ENCODE data around the gene KREMEN2. TPM values are rescaled to one million over a fixed set of nuclear protein-coding genes. Genes with fewer than 3 reads are reported as not detected.

Gene KREMEN2
- total and polyA plus RNA-seq, 2 of the 13 experiments (the other 11 are each of a cell fraction or from before 2014, with no cell fraction given): 0.48 to 1.2 TPM

- TF ChIP-seq, protein P1, sequence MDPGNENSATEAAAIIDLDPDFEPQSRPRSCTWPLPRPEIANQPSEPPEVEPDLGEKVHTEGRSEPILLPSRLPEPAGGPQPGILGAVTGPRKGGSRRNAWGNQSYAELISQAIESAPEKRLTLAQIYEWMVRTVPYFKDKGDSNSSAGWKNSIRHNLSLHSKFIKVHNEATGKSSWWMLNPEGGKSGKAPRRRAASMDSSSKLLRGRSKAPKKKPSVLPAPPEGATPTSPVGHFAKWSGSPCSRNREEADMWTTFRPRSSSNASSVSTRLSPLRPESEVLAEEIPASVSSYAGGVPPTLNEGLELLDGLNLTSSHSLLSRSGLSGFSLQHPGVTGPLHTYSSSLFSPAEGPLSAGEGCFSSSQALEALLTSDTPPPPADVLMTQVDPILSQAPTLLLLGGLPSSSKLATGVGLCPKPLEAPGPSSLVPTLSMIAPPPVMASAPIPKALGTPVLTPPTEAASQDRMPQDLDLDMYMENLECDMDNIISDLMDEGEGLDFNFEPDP (CRISPR knock-in tag; conservative IDR thresholded peaks at IDR 0.05): peak; percentile 91; the same call in 1 of the 2 replicates
- TF ChIP-seq TAF1 (CRISPR knock-in tag; IDR thresholded peaks at IDR 0.05): peak; percentile 91
- no peak for TF ChIP-seq ZNF550 (CRISPR knock-in tag; IDR thresholded peaks at IDR 0.05; ENCODE audit: borderline replicate concordance)
- TF ChIP-seq ARNT2 (CRISPR knock-in tag; IDR thresholded peaks at IDR 0.05; ENCODE audit: low read depth): peak; percentile 54; the same call in 1 of the 2 replicates
- TF ChIP-seq PTBP1 (IDR thresholded peaks at IDR 0.05; ENCODE audit: low read depth, low read length, poor library complexity, severe bottlenecking): peak; percentile 87
- no peak for TF ChIP-seq PAF1 (CRISPR knock-in tag; IDR thresholded peaks at IDR 0.05)
- peak; percentile 64; the same call in 1 of the 2 replicates for TF ChIP-seq PAWR (CRISPR knock-in tag; IDR thresholded peaks at IDR 0.05; ENCODE audit: borderline replicate concordance)
- no peak for TF ChIP-seq SSRP1 (CRISPR knock-in tag; IDR thresholded peaks at IDR 0.05)
- 0 out of 2 replicates have a peak, but pooled peaks have one; percentile 51 for TF ChIP-seq AHDC1 (CRISPR knock-in tag; IDR thresholded peaks at IDR 0.05; ENCODE audit: borderline replicate concordance)
- TF ChIP-seq, protein P2, sequence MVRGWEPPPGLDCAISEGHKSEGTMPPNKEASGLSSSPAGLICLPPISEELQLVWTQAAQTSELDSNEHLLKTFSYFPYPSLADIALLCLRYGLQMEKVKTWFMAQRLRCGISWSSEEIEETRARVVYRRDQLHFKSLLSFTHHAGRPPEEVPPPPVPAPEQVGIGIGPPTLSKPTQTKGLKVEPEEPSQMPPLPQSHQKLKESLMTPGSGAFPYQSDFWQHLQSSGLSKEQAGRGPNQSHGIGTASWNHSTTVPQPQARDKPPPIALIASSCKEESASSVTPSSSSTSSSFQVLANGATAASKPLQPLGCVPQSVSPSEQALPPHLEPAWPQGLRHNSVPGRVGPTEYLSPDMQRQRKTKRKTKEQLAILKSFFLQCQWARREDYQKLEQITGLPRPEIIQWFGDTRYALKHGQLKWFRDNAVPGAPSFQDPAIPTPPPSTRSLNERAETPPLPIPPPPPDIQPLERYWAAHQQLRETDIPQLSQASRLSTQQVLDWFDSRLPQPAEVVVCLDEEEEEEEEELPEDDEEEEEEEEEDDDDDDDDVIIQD (CRISPR knock-in tag; IDR thresholded peaks at IDR 0.05; ENCODE audit: low read depth): no peak
- no peak for TF ChIP-seq ZNF326 (CRISPR knock-in tag; IDR thresholded peaks at IDR 0.05; ENCODE audit: borderline replicate concordance)
- TF ChIP-seq ZNF777 (CRISPR knock-in tag; IDR thresholded peaks at IDR 0.05): peak; percentile 67; the same call in 1 of the 2 replicates
- TF ChIP-seq RAD21 (CRISPR knock-in tag; IDR thresholded peaks at IDR 0.05): no peak
- TF ChIP-seq, protein P3, sequence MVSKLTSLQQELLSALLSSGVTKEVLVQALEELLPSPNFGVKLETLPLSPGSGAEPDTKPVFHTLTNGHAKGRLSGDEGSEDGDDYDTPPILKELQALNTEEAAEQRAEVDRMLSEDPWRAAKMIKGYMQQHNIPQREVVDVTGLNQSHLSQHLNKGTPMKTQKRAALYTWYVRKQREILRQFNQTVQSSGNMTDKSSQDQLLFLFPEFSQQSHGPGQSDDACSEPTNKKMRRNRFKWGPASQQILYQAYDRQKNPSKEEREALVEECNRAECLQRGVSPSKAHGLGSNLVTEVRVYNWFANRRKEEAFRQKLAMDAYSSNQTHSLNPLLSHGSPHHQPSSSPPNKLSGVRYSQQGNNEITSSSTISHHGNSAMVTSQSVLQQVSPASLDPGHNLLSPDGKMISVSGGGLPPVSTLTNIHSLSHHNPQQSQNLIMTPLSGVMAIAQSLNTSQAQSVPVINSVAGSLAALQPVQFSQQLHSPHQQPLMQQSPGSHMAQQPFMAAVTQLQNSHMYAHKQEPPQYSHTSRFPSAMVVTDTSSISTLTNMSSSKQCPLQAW (CRISPR knock-in tag; IDR thresholded peaks at IDR 0.05): no peak
- TF ChIP-seq ZNF20 (CRISPR knock-in tag; IDR thresholded peaks at IDR 0.05): no peak
- TF ChIP-seq ZBTB42 (CRISPR knock-in tag; IDR thresholded peaks at IDR 0.05): no peak
- peak in 1 of 2 experiments; percentile 10; a peak in 1 of 4 replicates for TF ChIP-seq KLF16 (CRISPR knock-in tag; IDR thresholded peaks at IDR 0.05)
- no peak; the same call in 1 of the 2 replicates for TF ChIP-seq ZNF746 (CRISPR knock-in tag; IDR thresholded peaks at IDR 0.05)
Observed at GRCh38 chr16:2980227-2981176, 16.4 kb downstream of the KREMEN2 start, which contains the start of gene PKMYT1 (continued).

All from HepG2 (cell line).